LoVo (cell line): ENCODE data around the gene GNA12.
A peak's percentile ranks its signal among the peaks of the same experiment; 100 is the strongest.
"Not testable (repeated sequence)": the region's sequence is repeated elsewhere in the genome, so short reads cannot be mapped to it uniquely, and the experiment has no call there.

Experiments used
- DNase-seq: peaks from one replicate; pipeline ENCODE4 v3.0.0-alpha.2; 2016; ENCODE audit warnings: low spot score

GNA12 gene

GRCh38 chr7:2864999-2865670 lies 21.0 kb upstream of the GNA12 start:
- DNase-seq, result peak; percentile 55

DNA sequence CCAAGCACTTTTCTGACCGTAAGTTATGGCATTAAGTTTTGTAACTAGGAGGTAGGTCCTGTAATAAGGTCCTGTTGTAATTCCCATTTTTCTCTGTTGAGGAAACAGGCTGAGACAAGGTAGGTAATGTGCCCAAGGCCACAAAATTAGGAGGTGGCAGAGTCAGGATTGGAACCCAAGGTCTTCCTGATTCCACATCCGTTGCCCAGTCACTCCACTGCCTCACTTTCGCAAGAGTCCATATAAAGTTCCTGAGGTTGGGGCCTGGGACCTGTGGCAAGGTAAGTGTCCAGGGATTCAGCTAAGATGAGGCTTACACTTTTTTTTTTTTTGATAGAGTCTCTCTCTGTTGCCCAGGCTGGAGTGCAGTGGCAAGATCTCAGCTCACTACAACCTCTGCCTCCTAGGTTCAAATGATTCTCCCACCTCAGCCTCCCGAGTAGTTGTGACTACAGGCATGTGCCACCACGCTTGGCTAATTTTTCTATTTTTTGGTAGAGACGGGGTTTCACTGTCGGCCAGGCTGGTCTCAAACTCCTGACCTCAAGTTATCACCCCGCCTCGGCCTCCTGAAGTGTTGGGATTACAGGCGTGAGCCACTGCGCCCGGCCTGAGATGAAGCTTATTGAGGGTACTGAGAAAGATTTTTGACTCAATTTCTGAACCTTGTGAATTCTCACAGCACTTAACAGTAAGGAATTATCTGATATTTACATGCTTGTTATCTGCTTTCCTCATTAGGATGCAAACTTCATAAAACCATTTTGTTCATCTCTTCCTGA lies 20.3 kb upstream of the GNA12 start:
- no peak for DNase-seq

- DNase-seq, result peak; percentile 79
Measured at GRCh38 chr7:2863461-2864066, 19.5 kb upstream of the GNA12 start.

- no peak for DNase-seq
Measured at GRCh38 chr7:2862831-2863361, 18.8 kb upstream of the GNA12 start.

- DNase-seq, result no peak
Measured at GRCh38 chr7:2861509-2861908, 17.4 kb upstream of the GNA12 start.

DNA sequence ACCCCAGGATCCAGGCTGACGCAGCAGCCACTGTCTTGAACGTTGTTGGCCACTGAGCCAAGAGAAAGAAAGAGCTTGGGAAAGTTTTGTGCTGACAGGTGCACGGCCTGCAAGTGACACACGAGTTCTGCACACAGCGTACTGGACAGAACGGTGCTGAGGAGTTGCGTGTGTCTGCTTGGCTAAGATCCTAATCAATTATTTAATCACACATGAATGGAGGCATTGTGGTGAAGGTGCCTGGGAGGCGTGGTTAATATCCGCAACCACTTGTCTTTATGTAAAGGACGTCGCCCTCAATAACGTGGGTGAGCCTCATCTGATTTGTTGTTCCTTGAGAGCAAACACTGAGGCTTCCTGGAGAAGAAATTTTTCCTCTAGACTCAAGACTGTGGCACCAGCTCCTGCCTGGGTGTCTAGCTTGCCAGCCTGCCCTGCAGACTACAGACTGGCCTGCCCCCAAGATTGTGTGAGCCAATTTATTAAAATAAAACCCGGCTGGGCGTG lies 16.6 kb upstream of the GNA12 start:
- no peak for DNase-seq

DNA sequence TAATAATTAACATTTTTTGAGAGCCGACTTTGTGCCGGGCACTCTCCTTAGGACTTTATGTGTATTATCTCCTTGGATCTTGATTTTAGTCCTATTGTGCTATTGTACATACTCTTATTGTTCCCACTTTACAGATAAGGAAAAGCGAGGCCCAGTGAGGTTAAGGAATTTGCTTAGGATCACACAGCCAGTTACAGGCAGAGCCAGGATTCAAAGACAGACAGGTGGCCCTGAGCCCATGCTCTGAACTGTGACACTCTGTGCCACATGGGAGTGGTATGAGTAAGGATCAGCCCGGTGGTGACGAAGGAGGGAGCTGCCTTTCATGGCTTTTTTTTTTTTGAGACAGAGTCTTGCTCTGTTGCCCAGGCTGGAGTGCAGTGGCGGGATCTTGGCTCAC lies 15.8 kb upstream of the GNA12 start:
- no peak for DNase-seq

- DNase-seq, result no peak
Measured at GRCh38 chr7:2858621-2859020, 14.5 kb upstream of the GNA12 start.

DNA sequence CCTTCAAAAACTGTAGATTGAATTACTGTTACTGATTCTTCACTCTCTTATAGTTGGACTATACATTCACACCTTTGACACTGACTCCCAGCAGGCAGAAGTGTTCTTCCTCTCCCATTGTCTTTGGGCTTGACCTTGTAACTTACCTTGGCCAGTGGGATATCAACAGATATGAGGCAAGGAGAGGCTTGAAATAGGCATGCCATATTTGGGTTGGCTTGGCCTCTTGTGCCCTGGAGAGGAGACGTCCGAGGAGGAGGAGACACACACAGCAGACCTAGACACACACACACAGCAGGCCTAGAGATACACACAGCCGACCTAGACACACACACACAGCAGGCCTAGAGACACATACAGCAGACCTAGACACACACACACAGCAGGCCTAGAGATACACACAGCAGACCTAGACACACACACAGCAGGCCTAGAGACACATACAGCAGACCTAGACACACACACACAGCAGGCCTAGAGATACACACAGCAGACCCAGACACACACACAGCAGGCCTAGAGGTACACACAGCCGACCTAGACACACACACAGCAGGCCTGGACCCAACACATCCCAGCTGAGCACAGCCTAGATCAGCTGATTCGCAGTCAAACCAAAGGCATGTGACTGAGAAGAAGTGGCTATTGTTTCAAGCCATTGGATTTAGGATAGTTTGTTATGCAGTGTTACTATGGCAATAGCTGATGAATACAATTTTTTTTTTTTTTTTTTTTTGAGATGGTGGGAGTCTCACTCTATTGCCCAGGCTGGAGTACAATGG lies 12.5 kb upstream of the GNA12 start:
- DNase-seq, result no peak

- DNase-seq, result no peak
Measured at GRCh38 chr7:2855386-2855785, 11.3 kb upstream of the GNA12 start.

DNA sequence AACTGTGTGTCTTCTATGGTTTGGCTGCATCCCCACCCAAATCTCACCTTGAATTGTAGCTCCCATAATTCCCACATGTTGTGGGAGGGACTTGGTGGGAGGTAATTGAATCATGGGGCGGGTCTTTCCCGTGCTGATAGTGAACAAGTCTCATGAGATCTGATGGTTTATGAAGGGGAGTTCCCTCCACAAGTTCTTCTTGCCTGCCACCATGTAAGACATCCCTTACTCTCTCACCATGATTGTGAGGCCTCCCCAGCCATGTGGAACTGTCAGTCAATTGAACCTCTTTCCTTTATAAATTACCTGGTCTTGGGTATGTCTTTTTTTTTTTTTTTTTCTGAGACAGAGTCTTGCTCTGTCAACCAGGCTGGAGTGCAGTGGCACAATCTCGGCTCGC lies 9.4 kb upstream of the GNA12 start:
- DNase-seq, result not testable (repeated sequence)

- DNase-seq, result no peak
Measured at GRCh38 chr7:2853147-2853546, 9.0 kb upstream of the GNA12 start.

GRCh38 chr7:2851497-2851896 lies 7.4 kb upstream of the GNA12 start:
- DNase-seq, result no peak

DNA sequence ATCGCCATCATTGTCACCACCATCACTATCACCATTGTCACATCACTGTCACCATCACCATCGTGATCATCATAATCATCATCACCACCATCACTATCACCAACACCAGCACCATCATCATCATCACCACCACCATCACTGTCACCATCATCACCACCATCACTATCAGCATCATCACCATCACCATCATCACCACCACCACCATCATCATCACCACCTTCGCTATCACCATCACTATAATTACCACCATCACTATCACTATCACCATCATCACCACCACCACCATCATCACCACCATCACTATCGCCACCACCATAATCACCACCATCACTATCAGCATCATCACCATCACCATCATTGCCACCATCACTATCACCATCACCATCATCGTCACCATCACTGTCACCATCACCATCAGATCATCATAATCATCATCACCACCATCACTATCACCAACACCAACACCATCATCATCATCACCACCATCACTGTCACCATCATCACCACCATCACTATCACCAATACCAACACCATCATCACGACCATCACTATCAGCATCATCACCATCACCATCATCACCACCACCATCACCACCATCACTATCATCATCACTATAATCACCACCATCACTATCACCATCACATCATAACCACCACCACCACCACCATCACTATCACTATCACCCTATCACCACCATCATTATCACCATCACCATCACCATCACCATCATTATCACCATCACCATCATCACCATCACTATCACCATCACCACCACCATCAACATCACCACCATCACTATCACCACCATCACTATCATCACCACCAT lies 6.0 kb upstream of the GNA12 start:
- DNase-seq, result no peak

- DNase-seq, result no peak
Measured at GRCh38 chr7:2845034-2845592, 1.0 kb upstream of the GNA12 start.

- peak; percentile 31 for DNase-seq
Measured at GRCh38 chr7:2843711-2844152, 376 bp downstream of the GNA12 start.

DNA sequence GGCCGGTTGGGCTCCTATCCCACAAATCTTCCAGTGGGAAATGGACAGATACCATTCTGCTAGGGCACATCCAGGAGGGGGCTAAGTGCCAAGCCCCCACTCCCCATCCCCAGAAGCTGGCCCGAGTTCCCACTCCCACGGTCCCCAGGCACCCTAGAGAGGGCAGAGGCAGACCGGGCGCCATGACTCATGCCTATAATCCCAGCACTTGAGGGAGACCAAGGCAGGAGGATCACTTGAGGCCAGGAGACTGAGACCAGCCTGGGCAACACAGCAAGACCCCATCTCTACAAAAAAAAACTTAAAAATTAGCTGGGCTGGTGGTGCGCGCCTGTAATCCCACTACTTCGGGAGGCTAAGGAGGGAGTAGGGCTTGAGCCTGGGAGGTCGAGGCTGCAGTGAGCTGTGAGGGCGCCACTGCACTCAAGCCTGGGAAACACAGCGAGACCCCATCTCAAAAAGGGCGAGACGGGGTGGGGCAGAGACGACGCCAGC lies 870 bp downstream of the GNA12 start:
- no peak for DNase-seq

DNA sequence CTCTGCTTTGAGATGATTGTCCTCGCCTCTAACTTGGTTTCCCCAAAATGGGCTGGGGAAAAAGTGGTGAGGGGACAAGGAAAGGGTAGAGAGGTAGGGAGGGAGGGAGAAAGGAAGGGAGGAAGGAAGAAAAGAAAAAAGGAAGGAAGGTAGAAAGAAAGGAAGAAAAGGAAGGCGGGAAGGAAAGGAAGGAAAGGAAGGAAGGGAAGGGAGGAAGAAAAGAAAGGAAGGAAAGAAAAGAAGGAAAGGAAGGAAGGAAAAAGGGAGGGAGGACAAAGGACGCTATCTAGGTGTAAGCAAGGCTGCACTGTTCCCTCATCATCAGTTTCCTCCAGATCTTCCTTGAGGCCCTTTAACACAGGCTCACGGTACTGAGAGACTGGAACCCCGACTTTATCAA lies 2.2 kb downstream of the GNA12 start:
- DNase-seq, result no peak

DNA sequence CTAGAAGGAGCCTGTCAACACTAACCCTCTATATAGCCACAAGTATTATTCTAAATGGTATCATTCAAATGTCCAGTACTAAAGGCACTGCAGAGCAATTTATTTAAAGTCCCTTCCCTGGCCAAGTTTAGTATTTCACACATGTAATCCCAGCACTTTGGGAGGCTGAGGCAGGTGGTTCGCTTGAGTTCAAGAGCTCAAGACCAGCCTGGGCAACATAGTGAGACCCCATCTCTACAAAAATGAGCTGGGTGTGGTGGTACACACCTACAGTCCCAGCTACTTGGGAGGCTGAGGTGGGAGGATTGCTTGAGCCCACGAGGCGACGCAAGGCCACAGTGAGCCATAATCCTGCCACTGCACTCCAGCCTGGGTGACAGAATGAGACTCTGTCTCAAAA lies 3.6 kb downstream of the GNA12 start:
- DNase-seq, result no peak

- DNase-seq, result no peak
Measured at GRCh38 chr7:2838873-2839578, 5.1 kb downstream of the GNA12 start.
